Chondrocyte (in vitro differentiated cells): ENCODE results near the gene LPAR6. TPM values are rescaled to one million over a fixed set of nuclear protein-coding genes. Genes with fewer than 3 reads are reported as not detected.

Source experiments
- DNase-seq: peaks from one replicate; pipeline ENCODE4 v3.0.0; 2021; ENCODE audit warnings: mixed read lengths, low spot score
- H3K27ac Mint-ChIP-seq: one replicate; pipeline ENCODE4 v1.8.0; 2021; ENCODE audit warnings: mild to moderate bottlenecking, moderate library complexity, mixed read lengths; ENCODE audit not compliant: unreplicated experiment
- H3K27me3 Mint-ChIP-seq: 2 replicates; pipeline ENCODE4 v1.8.0; 2021; ENCODE audit warnings: low read depth, mixed read lengths
- H3K36me3 Mint-ChIP-seq: 2 replicates; pipeline ENCODE4 v1.8.0; 2021; ENCODE audit warnings: low read depth, mixed read lengths
- H3K4me1 Mint-ChIP-seq: 2 replicates; pipeline ENCODE4 v1.8.0; 2021; ENCODE audit warnings: low read depth, mild to moderate bottlenecking, mixed read lengths
- H3K4me3 Mint-ChIP-seq: one replicate; pipeline ENCODE4 v1.8.0; 2021; ENCODE audit warnings: mild to moderate bottlenecking, moderate library complexity, mixed read lengths; ENCODE audit not compliant: unreplicated experiment
- H3K9me3 Mint-ChIP-seq: 2 replicates; pipeline ENCODE4 v1.8.0; 2021; ENCODE audit warnings: low read depth, mixed read lengths
- total RNA-seq: library from RNA; stranded (reverse); gene quantifications from 3 replicates; pipeline ENCODE4 v1.2.1, GENCODE V29; 2021
- TF ChIP-seq, protein P1 (sequence below): fragments of 200-600 bp; sonication (generic); IDR thresholded peaks from 2 replicates; pipeline ENCODE4 v1.5.0; 2021; ENCODE audit warnings: antibody characterized with exemption, mild to moderate bottlenecking, moderate library complexity

The LPAR6 gene
- total RNA-seq, 1 donor from 2014 or later, result 4.1 TPM

DNA sequence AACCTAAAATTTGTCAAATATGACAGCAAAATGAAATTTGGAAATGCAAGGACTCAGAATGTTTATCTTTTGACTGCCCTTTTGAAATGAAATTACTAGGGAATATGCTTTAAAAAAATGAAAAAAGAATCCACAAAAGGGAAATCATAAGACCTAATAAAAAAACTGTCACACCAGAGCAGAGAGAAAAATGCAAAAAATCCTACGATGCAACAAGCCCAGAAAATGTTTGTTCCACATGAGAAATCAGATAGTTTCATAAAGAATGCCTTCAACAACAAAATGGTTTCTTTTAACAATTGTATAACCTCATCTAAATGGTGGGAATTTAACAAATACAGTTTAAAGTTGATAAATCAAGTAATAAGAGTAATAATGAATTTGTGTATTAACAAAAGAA, 8.0 kb downstream of the LPAR6 start:
- no peak for DNase-seq
- H3K4me1 Mint-ChIP-seq, result peaks cover 59% of the 10 kb centered on the region
- no peaks in the 10 kb centered on the region for H3K27me3 Mint-ChIP-seq
- H3K4me3 Mint-ChIP-seq, result no peak overlapping the region
- TF ChIP-seq, protein P1, sequence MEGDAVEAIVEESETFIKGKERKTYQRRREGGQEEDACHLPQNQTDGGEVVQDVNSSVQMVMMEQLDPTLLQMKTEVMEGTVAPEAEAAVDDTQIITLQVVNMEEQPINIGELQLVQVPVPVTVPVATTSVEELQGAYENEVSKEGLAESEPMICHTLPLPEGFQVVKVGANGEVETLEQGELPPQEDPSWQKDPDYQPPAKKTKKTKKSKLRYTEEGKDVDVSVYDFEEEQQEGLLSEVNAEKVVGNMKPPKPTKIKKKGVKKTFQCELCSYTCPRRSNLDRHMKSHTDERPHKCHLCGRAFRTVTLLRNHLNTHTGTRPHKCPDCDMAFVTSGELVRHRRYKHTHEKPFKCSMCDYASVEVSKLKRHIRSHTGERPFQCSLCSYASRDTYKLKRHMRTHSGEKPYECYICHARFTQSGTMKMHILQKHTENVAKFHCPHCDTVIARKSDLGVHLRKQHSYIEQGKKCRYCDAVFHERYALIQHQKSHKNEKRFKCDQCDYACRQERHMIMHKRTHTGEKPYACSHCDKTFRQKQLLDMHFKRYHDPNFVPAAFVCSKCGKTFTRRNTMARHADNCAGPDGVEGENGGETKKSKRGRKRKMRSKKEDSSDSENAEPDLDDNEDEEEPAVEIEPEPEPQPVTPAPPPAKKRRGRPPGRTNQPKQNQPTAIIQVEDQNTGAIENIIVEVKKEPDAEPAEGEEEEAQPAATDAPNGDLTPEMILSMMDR, result no peak
- H3K9me3 Mint-ChIP-seq, result no peaks in the 10 kb centered on the region
- peaks cover 8% of the 10 kb centered on the region for H3K36me3 Mint-ChIP-seq
- peak overlapping the region; percentile 87 for H3K27ac Mint-ChIP-seq

DNA sequence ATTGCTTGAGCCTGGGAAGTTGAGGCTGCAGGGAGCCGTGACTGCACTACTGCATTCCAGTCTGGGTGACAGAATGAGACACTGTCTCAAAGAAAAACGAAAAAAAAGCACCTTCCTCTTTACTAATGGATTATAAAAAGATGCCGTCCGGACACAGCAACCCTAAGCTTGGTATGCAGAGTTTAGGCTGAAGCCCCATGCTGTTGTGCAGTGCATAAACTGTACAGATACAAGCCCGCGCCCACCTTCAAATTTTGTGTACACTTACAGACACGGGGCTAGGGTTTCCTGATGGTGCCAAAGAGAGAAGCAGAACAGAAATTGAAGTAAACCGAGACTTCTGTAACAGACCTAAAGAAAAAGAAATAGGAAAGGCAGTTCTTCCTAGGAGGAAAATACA, 9.0 kb downstream of the LPAR6 start:
- DNase-seq, result no peak
- peak overlapping the region; percentile 87 for H3K27ac Mint-ChIP-seq
- TF ChIP-seq, protein P1, result no peak
- no peak overlapping the region for H3K4me3 Mint-ChIP-seq
- peaks cover 8% of the 10 kb centered on the region for H3K36me3 Mint-ChIP-seq
- peaks cover 63% of the 10 kb centered on the region for H3K4me1 Mint-ChIP-seq
- no peaks in the 10 kb centered on the region for H3K9me3 Mint-ChIP-seq
- H3K27me3 Mint-ChIP-seq, result no peaks in the 10 kb centered on the region

DNA sequence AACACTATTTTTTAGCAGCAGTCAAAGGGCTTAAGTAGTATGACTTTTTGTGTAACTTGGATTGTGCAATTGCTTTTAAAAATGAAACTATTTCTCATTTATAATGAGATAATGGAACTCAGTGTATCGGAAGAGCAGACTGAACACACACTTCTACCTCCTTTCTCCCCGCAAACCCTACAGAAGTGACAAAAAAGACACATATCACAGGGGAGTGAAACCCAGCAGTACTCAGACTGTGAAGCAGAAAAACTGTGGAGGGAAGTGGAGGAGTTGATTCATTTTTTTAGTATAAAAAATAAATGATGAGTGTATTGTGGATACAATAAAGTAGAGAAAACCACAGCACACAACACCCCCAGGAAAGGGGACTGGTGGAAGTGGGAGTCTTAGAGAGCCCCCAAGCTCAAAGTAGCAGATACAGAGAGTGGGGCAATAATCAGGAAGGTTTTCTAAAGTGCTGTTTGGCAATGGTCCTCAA, 9.7 kb downstream of the LPAR6 start:
- H3K27me3 Mint-ChIP-seq, result no peaks in the 10 kb centered on the region
- H3K27ac Mint-ChIP-seq, result peak overlapping the region; percentile 24

DNA sequence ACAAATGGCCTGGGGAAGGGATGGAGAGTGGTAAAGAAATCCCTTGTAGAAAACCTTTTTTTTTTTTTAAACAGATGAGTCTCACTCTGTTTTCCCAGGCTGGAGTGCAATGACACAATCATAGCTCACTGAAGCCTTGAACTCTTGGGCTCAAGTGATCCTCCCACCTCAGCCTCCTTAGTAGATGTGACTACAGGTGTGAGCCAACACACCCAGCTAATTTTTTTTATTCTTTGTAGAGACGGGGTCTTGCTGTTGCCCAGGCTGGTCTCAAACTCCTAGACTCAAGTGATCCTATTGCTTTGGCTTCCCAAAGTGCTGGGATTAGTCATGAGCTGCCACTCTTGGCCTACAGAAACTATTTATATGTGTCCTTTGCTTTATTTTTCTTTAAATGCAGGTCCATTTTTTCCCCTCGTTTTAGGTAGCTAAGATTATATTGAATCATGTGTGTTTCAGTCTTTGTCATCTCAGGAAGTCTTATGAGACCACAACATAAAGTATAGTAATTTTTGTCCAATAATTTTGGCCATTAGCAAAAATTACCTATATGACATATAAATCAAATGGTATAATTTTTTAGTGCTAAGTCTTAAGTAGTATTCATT, 10.5 kb downstream of the LPAR6 start:
- no peak for DNase-seq
- H3K27ac Mint-ChIP-seq, result peak overlapping the region; percentile 50
- peaks cover 6% of the 10 kb centered on the region for H3K36me3 Mint-ChIP-seq
- H3K9me3 Mint-ChIP-seq, result no peaks in the 10 kb centered on the region
- H3K4me3 Mint-ChIP-seq, result no peak overlapping the region
- no peaks in the 10 kb centered on the region for H3K27me3 Mint-ChIP-seq
- TF ChIP-seq, protein P1, result no peak
- peaks cover 72% of the 10 kb centered on the region for H3K4me1 Mint-ChIP-seq

More for the DNA sequence above, 9.7 kb downstream of the LPAR6 start:
- no peak for DNase-seq
- H3K4me3 Mint-ChIP-seq, result no peak overlapping the region
- no peaks in the 10 kb centered on the region for H3K9me3 Mint-ChIP-seq
- H3K36me3 Mint-ChIP-seq, result peaks cover 6% of the 10 kb centered on the region
- peaks cover 67% of the 10 kb centered on the region for H3K4me1 Mint-ChIP-seq
- TF ChIP-seq, protein P1, result no peak

DNA sequence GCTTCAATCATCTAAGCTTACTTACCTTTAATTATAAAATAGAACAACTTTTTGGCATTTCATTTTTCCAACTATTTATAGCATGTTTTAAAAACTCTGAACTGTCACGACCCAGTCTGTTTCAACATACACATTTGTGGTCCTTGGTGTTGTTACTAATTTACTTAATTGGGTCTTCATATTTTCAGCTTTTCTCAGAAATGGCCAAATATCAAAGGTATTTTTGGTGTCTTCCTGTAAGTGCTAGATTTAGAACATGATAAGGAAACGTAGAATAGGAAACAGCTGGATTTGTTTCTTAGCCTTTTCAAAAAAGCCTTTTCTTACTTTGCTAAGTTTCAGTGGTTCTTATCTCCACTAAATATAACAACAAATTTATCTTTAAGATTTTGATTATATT, 11.4 kb downstream of the LPAR6 start:
- H3K4me3 Mint-ChIP-seq, result no peak overlapping the region
- H3K9me3 Mint-ChIP-seq, result peaks cover 3% of the 10 kb centered on the region
- peaks cover 5% of the 10 kb centered on the region for H3K36me3 Mint-ChIP-seq
- TF ChIP-seq, protein P1, result no peak
- DNase-seq, result no peak
- H3K27me3 Mint-ChIP-seq, result no peaks in the 10 kb centered on the region
- peak overlapping the region; percentile 59 for H3K27ac Mint-ChIP-seq
- peaks cover 72% of the 10 kb centered on the region for H3K4me1 Mint-ChIP-seq
